Activated T-cell treated with anti-CD3 and anti-CD28 coated beads, Interleukin-2, amount 50 U/mL, for 72 hours (primary cell): ENCODE data around the gene ING5. TPM values are rescaled to one million over a fixed set of nuclear protein-coding genes. Genes with fewer than 3 reads are reported as not detected.

ENCODE experiments used
- ATAC-seq, 2 donors: fragments of 150-1000 bp; cut with Tn5 transposase; replicated peaks in 1 of 2; 2 replicates each; pipeline ENCODE4 v1.10.0; 2021; ENCODE audit warnings: moderate library complexity in 2 of 2, mild to moderate bottlenecking in 1 of 2
- DNase-seq, 2 donors: peaks; one replicate each; pipeline ENCODE4 v3.0.0; 2021 to 2022; ENCODE audit warnings: mixed read lengths in 1 of 2
- H3K27ac Mint-ChIP-seq: one replicate; pipeline ENCODE4 v1.8.0; 2022; ENCODE audit warnings: mild to moderate bottlenecking, moderate library complexity, mixed read lengths
- H3K27me3 Mint-ChIP-seq: one replicate; pipeline ENCODE4 v1.8.0; 2022; ENCODE audit warnings: low read depth, mixed read lengths
- H3K36me3 Mint-ChIP-seq, 2 donors: one replicate each; pipeline ENCODE4 v1.8.0; 2022; ENCODE audit warnings: mixed read lengths in 2 of 2, mild to moderate bottlenecking in 1 of 2; ENCODE audit not compliant: insufficient read depth in 2 of 2
- H3K4me1 Mint-ChIP-seq: one replicate; pipeline ENCODE4 v1.8.0; 2022; ENCODE audit warnings: low read depth, mixed read lengths
- H3K4me3 Mint-ChIP-seq, 2 donors: one replicate each; pipeline ENCODE4 v1.8.0; 2022; ENCODE audit warnings: mild to moderate bottlenecking in 2 of 2, mixed read lengths in 2 of 2, moderate library complexity in 2 of 2
- H3K9me3 Mint-ChIP-seq, 2 donors: one replicate each; pipeline ENCODE4 v1.8.0; 2022; ENCODE audit warnings: mixed read lengths in 2 of 2
- total RNA-seq, 2 donors: library from RNA; stranded (reverse); gene quantifications; one replicate each; pipeline ENCODE4 v1.2.3, GENCODE V29; 2022

ING5 gene
- total RNA-seq, 2 donors from 2014 or later = 39.9 to 42.6 TPM

- Mint-ChIP-seq H3K4me3 (no peak overlapping the region), H3K27me3 (no peaks in the 10 kb centered on the region), H3K27ac (no peak overlapping the region), H3K4me1 (peaks cover 19% of the 10 kb centered on the region), H3K36me3 (peaks cover 4 to 15% of the 10 kb centered on the region in 2 donors), H3K9me3 (no peaks in the 10 kb centered on the region)
- DNase-seq (no peak), ATAC-seq (no peak)
Observed at GRCh38 chr2:241677392-241677791, 24.4 kb upstream of the ING5 start.

- Mint-ChIP-seq H3K36me3 (peaks cover 7 to 18% of the 10 kb centered on the region in 2 donors), H3K4me1 (peaks cover 15% of the 10 kb centered on the region), H3K9me3 (no peaks in the 10 kb centered on the region), H3K27me3 (no peaks in the 10 kb centered on the region), H3K27ac (no peak overlapping the region), H3K4me3 (no peak overlapping the region)
- DNase-seq = no peak
- no peak for ATAC-seq
Observed at GRCh38 chr2:241678307-241678706, 23.5 kb upstream of the ING5 start.

DNA sequence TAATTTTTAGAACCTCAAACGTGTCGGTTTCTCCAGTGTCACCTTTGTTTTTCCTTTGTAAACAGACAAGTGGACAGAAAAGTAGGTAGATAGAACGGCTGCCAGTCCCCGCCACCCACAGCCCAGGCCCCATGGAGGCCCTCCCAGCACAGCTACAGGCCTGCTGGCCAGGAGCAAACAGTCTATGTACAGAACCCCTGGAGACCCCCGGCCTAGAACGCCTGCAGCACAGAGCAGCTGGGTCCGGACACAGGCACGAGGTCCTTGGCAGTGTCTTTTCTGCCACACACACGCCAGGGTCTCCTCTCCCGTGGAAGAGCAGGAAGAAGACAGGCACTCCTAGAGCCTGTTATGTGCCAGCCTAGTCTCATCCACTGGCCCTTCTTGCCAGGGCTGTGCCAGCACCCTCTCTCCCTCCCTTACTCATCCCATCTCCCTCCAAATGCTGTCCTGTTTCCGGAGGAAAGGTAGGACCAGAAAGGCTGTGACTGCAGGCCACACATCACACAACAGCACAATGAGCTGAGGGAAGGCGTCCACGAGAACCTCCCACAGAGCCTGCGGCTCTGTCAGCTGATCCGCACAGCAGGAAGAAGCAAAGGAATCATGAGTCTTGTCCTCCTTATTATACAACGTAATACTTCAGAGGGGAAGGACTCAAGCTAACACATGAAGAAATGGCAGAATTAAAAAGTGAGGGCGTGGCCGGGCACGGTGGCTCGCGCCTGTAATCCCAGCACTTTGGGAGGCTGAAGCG lies 22.9 kb upstream of the ING5 start:
- DNase-seq (no peak), ATAC-seq (no peak)
- H3K36me3 Mint-ChIP-seq = peaks cover 7 to 18% of the 10 kb centered on the region in 2 donors
- no peaks in the 10 kb centered on the region for H3K27me3 Mint-ChIP-seq
- H3K4me3 Mint-ChIP-seq = no peak overlapping the region
- peaks cover 15% of the 10 kb centered on the region for H3K4me1 Mint-ChIP-seq
- H3K27ac Mint-ChIP-seq = no peak overlapping the region
- no peaks in the 10 kb centered on the region for H3K9me3 Mint-ChIP-seq

GRCh38 chr2:241680044-241680443 lies 21.8 kb upstream of the ING5 start:
- Mint-ChIP-seq H3K4me3 (no peak overlapping the region), H3K27me3 (no peaks in the 10 kb centered on the region), H3K27ac (no peak overlapping the region), H3K36me3 (peaks cover 7 to 24% of the 10 kb centered on the region in 2 donors), H3K9me3 (no peaks in the 10 kb centered on the region), H3K4me1 (peaks cover 26% of the 10 kb centered on the region)
- no peak for ATAC-seq
- DNase-seq = no peak

GRCh38 chr2:241680827-241681599 lies 20.8 kb upstream of the ING5 start:
- Mint-ChIP-seq H3K27ac (no peak overlapping the region), H3K4me1 (peaks cover 34% of the 10 kb centered on the region), H3K9me3 (no peaks in the 10 kb centered on the region), H3K36me3 (peaks cover 9 to 24% of the 10 kb centered on the region in 2 donors), H3K27me3 (no peaks in the 10 kb centered on the region), H3K4me3 (no peak overlapping the region)
- DNase-seq (no peak), ATAC-seq (no peak)

DNA sequence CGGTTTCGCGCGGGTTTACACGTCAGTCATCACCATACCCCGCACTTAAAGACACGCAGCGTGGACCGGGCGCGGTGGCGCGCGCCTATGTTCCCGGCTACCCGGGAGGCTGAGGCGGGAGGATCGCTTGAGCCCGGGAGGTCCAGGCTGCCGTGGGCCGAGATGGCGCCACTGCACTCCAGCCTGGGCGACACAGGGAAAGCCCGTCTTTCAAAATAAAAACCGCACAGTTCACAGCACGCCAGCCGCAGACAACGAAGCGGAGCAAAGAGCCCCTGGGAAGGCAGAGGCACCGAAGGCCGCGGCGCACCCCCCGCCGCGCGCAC lies 15.6 kb upstream of the ING5 start:
- Mint-ChIP-seq H3K27ac (peak overlapping the region; percentile 75), H3K4me3 (peak overlapping the region; percentile 84 to 91), H3K36me3 (peaks cover 7 to 10% of the 10 kb centered on the region in 2 donors), H3K4me1 (peaks cover 46% of the 10 kb centered on the region), H3K27me3 (no peaks in the 10 kb centered on the region), H3K9me3 (no peaks in the 10 kb centered on the region)
- ATAC-seq (peak in 1 of 2 donors; percentile 5), DNase-seq (peak in 1 of 2 donors; percentile 15)

GRCh38 chr2:241686650-241687425 lies 15.0 kb upstream of the ING5 start, which contains the start of gene DTYMK:
TSS of gene DTYMK (minus strand) at chr2:241686815. CDS start at chr2:241686783, 32 bp downstream.
- H3K4me1 Mint-ChIP-seq = peaks cover 42% of the 10 kb centered on the region
- no peaks in the 10 kb centered on the region for H3K9me3 Mint-ChIP-seq
- H3K27ac Mint-ChIP-seq = peak within 1 kb of the TSS; percentile 96
- ATAC-seq (peak; percentile 96 to 97), DNase-seq (peak; percentile 97 to 98)
- no peaks in the 10 kb centered on the region for H3K27me3 Mint-ChIP-seq
- H3K4me3 Mint-ChIP-seq = peak within 1 kb of the TSS; percentile 84 to 91
- H3K36me3 Mint-ChIP-seq = peaks cover 7 to 10% of the 10 kb centered on the region in 2 donors

DNA sequence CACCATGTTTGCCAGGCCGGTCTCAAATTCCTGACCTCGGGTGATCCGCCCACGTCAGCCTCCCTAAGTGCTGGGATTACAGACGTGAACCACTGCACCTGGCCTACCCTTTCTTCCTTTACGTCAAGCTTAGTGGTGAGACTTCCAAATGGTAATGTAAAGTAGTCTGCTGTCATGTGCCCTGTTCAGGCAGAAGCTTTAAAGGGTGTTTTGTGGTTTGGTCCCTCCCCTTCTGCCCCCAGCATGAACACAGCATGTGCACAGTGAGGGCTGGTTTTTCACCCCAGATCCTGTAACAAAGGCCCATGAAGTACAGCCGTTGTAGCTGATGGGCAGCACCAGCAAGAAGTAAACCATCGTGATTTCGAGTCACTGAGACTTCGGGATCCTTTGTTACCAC lies 12.5 kb upstream of the ING5 start:
- ATAC-seq (no peak), DNase-seq (no peak)
- peak overlapping the region; percentile 70 for H3K27ac Mint-ChIP-seq
- H3K4me3 Mint-ChIP-seq = peak overlapping the region; percentile 36 to 67
- no peaks in the 10 kb centered on the region for H3K27me3 Mint-ChIP-seq
- H3K9me3 Mint-ChIP-seq = no peaks in the 10 kb centered on the region
- H3K36me3 Mint-ChIP-seq = peaks cover 5 to 6% of the 10 kb centered on the region in 2 donors
- peaks cover 38% of the 10 kb centered on the region for H3K4me1 Mint-ChIP-seq

- H3K36me3 Mint-ChIP-seq = peaks cover 4 to 5% of the 10 kb centered on the region in 2 donors
- peaks cover 30% of the 10 kb centered on the region for H3K4me1 Mint-ChIP-seq
- H3K4me3 Mint-ChIP-seq = no peak overlapping the region
- DNase-seq (no peak), ATAC-seq (no peak)
- peak overlapping the region; percentile 70 for H3K27ac Mint-ChIP-seq
- H3K9me3 Mint-ChIP-seq = no peaks in the 10 kb centered on the region
- no peaks in the 10 kb centered on the region for H3K27me3 Mint-ChIP-seq
Observed at GRCh38 chr2:241690202-241690717, 11.6 kb upstream of the ING5 start.

DNA sequence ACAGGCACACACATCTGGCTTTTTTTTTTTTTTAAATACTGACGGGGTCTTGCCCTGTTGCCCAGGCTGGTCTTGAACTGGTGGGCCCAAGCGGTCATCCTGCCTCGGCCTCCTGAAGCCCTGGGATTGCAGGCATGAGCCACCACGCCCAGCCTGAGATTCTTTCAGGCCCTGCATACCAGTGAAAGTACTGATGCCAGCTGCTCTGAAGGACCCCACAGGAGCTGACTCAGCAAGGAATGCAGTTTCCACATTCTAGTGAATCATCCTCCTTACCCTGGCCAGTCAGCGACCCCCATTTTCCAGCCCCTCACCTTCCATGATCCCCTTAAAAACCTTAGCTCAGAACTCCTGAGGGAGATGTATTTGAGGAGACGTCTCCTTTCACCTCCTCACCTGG lies 9.4 kb upstream of the ING5 start:
- Mint-ChIP-seq H3K4me1 (peaks cover 21% of the 10 kb centered on the region), H3K4me3 (no peak overlapping the region), H3K27me3 (no peaks in the 10 kb centered on the region), H3K27ac (no peak overlapping the region), H3K36me3 (peaks cover 0 to 10% of the 10 kb centered on the region in 2 donors), H3K9me3 (no peaks in the 10 kb centered on the region)
- ATAC-seq (no peak), DNase-seq (no peak)

DNA sequence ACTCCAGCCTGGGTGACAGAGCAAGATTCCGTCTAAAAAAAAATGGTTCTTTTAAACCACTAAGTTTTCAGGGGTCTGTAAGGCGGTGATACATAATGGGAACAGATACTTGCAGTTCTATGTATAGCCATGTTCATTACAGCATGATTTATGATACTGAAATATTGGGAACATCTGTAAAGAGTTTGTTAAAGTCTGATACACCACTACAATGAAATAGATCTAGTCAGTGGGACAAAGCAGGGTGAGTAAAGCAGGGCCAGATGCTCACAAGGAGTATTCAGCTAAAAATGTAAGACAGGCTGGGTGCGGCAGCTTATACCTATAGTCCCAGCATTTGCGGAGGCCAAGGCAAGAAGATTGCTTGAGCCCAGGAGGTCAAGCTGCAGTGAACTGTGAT lies 6.2 kb upstream of the ING5 start:
- Mint-ChIP-seq H3K4me1 (peaks cover 17% of the 10 kb centered on the region), H3K9me3 (no peaks in the 10 kb centered on the region), H3K4me3 (no peak overlapping the region), H3K27me3 (no peaks in the 10 kb centered on the region), H3K36me3 (peaks cover 0 to 10% of the 10 kb centered on the region in 2 donors), H3K27ac (no peak overlapping the region)
- DNase-seq = no peak
- ATAC-seq = no peak

DNA sequence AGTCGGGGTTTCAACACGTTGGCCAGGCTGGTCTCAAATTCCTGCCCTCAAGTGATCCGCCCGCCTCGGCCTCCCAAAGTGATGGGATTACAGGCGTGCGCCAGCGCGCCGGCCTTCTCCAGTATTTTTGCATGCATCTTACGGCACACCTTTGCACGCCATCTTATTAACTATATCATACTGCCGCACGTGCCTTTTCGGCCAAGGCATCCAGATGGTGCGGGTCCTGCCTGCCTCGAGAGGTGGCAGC lies 765 bp upstream of the ING5 start:
- no peak for ATAC-seq
- peaks cover 38% of the 10 kb centered on the region for H3K4me1 Mint-ChIP-seq
- peak overlapping the region; percentile 79 for H3K27ac Mint-ChIP-seq
- peaks cover 2 to 3% of the 10 kb centered on the region in 2 donors for H3K9me3 Mint-ChIP-seq
- no peaks in the 10 kb centered on the region for H3K27me3 Mint-ChIP-seq
- DNase-seq = no peak
- H3K36me3 Mint-ChIP-seq = peaks cover 6 to 12% of the 10 kb centered on the region in 2 donors
- peak overlapping the region; percentile 94 to 95 for H3K4me3 Mint-ChIP-seq
